ENCODE data around the gene CGB7.

- TF ChIP-seq CTCF (IDR thresholded peaks at IDR 0.05 in 8 of 11, conservative IDR thresholded peaks at IDR 0.05 in 3 of 11) (no peak), POLR2AphosphoS5 (IDR thresholded peaks at IDR 0.05) (peak in 1 of 3 donors; percentile 52), POLR2A (IDR thresholded peaks at IDR 0.05) (no peak)
Measured at GRCh38 chr19:49014870-49015255, 42.7 kb downstream of the CGB7 start.
